Osteocyte (in vitro differentiated cells): ENCODE results near the gene SLC22A3. TPM values are rescaled to one million over a fixed set of nuclear protein-coding genes. Genes with fewer than 3 reads are reported as not detected.
"Not testable (repeated sequence)": the region's sequence is repeated elsewhere in the genome, so short reads cannot be mapped to it uniquely, and the experiment has no call there.

Experiments used
- DNase-seq: peaks from one replicate; pipeline ENCODE4 v3.0.0; 2021; ENCODE audit warnings: mixed read lengths; ENCODE audit not compliant: unreplicated experiment; ENCODE audit errors: extremely low spot score
- H3K27ac Mint-ChIP-seq: one replicate; pipeline ENCODE4 v1.8.0; 2021; ENCODE audit warnings: mild to moderate bottlenecking, mixed read lengths; ENCODE audit not compliant: unreplicated experiment
- H3K27me3 Mint-ChIP-seq: one replicate; pipeline ENCODE4 v1.8.0; 2021; ENCODE audit warnings: mixed read lengths; ENCODE audit not compliant: unreplicated experiment
- H3K36me3 Mint-ChIP-seq: one replicate; pipeline ENCODE4 v1.8.0; 2021; ENCODE audit warnings: mixed read lengths; ENCODE audit not compliant: unreplicated experiment
- H3K4me1 Mint-ChIP-seq: one replicate; pipeline ENCODE4 v1.8.0; 2021; ENCODE audit warnings: mixed read lengths; ENCODE audit not compliant: unreplicated experiment
- H3K4me3 Mint-ChIP-seq: one replicate; pipeline ENCODE4 v1.8.0; 2021; ENCODE audit warnings: mild to moderate bottlenecking, moderate library complexity, mixed read lengths; ENCODE audit not compliant: unreplicated experiment
- H3K9me3 Mint-ChIP-seq: one replicate; pipeline ENCODE4 v1.8.0; 2021; ENCODE audit warnings: mixed read lengths; ENCODE audit not compliant: unreplicated experiment
- CTCF ChIP-seq: fragments of 200-600 bp; sonication (generic); IDR thresholded peaks from 2 replicates; pipeline ENCODE4 v1.5.0; 2021; ENCODE audit warnings: antibody characterized with exemption, mild to moderate bottlenecking, moderate library complexity
- long read RNA-seq: library from polyadenylated mRNA; unstranded; transcript quantifications from one replicate; pipeline ENCODE4 v2.0.0, GENCODE V29; 2021
- total RNA-seq: library from RNA; stranded (reverse); gene quantifications from 2 replicates; pipeline ENCODE4 v1.2.1, GENCODE V29; 2021

The SLC22A3 gene
- not detected in 2 replicates for total RNA-seq
- long read RNA-seq: 0 reads

DNA sequence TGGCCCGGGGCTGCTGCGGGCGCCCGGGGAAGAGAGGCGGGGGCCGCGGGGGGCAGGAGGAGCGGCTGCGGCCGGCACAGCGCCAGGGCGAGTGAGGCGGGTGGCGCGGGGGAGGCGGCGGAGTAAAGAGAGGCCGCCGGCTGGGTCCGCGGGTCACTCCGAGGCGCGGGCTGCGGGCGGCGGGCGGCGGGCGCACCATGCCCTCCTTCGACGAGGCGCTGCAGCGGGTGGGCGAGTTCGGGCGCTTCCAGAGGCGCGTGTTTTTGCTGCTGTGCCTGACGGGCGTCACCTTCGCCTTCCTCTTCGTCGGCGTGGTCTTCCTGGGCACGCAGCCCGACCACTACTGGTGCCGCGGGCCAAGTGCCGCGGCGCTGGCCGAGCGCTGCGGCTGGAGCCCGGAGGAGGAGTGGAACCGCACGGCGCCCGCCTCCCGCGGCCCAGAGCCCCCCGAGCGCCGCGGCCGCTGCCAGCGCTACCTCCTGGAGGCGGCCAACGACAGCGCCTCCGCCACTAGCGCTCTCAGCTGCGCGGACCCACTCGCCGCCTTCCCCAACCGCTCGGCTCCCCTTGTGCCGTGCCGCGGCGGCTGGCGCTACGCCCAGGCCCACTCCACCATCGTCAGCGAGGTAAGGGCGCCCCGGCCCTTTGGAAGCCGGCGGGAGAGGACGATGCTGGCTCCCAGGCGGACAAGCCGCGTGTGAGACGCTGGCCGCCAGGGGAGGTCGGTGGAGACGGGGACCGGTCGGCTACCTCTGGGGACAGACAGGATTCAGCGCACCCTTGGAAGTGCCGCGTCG is at the start of gene SLC22A3:
TSS of gene SLC22A3 (plus strand) at position 156 of the 797 bp plus-strand sequence. CDS start at position 198, 42 bp downstream.
- peaks cover 8% of the 10 kb centered on the region for H3K4me1 Mint-ChIP-seq
- peak; percentile 12 for TF ChIP-seq CTCF
- no peaks in the 10 kb centered on the region for H3K36me3 Mint-ChIP-seq
- peak within 1 kb of the TSS; percentile 64 for H3K4me3 Mint-ChIP-seq
- no peak for DNase-seq
- no peak within 1 kb of the TSS for H3K27ac Mint-ChIP-seq
- H3K27me3 Mint-ChIP-seq: peaks cover 67% of the 10 kb centered on the region
- H3K9me3 Mint-ChIP-seq: no peaks in the 10 kb centered on the region

DNA sequence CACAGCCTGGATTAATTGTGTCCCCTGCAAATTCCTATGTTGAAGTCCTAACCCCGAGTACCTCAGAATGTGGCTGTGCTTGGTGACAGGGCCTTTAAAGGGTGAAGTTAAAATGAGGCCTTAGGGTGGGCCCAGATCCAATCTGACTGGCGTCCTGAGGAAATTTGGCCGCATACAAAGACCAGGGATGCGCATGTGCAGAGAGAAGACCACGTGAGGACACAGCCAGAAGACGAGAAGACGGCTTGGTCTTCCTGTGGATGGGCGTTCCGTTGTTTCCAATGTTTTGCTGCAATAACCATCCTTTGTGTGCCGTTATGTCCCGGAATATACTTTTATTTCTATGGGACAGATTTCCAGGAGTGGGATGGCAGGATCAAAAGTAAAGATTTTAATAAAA is 48.6 kb upstream of the SLC22A3 start:
- H3K4me3 Mint-ChIP-seq: no peak overlapping the region
- no peak overlapping the region for H3K27ac Mint-ChIP-seq
- no peaks in the 10 kb centered on the region for H3K36me3 Mint-ChIP-seq
- H3K9me3 Mint-ChIP-seq: peaks cover 11% of the 10 kb centered on the region
- H3K4me1 Mint-ChIP-seq: no peaks in the 10 kb centered on the region
- no peak for TF ChIP-seq CTCF
- no peak for DNase-seq
- no peaks in the 10 kb centered on the region for H3K27me3 Mint-ChIP-seq

DNA sequence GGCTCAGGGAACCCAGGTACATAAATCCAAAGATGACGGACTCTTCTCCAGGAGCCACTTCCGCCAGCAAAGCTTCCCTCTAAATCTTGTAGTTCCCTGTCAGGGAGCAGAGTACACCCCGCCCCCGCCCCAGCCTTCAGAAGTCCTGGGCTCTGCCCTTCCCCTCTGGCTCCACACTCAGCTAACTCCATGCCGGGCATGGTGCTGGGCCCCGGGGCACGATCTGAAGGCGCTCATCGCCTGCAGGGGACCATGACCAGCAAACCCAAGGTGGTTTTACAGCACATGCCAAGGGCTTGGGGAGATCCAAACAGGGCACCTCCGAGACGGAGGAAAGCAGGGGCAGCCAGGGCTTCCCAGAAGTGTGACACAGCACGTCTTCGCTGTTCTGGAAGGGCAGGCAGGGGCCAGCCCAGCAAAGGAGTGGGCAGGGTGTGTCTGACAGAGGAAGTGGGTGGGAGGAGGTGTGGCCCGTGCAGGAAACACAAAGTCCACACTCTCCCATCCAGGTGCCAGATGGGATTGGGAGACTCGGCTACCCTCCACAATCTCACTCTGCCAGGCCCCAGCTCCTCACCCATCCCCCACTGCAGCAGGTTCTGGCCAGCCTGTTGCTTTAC is 48.0 kb upstream of the SLC22A3 start:
- no peak overlapping the region for H3K27ac Mint-ChIP-seq

GRCh38 chr6:160301339-160301738 is 46.8 kb upstream of the SLC22A3 start:
- DNase-seq: no peak
- Mint-ChIP-seq H3K27me3 (no peaks in the 10 kb centered on the region), H3K4me3 (no peak overlapping the region), H3K9me3 (peaks cover 12% of the 10 kb centered on the region), H3K4me1 (no peaks in the 10 kb centered on the region), H3K36me3 (no peaks in the 10 kb centered on the region), H3K27ac (no peak overlapping the region)
- TF ChIP-seq CTCF: no peak

More for the DNA sequence above, 48.0 kb upstream of the SLC22A3 start:
- no peaks in the 10 kb centered on the region for H3K27me3 Mint-ChIP-seq
- no peak overlapping the region for H3K4me3 Mint-ChIP-seq
- H3K4me1 Mint-ChIP-seq: no peaks in the 10 kb centered on the region
- no peak for TF ChIP-seq CTCF
- no peak for DNase-seq
- peaks cover 12% of the 10 kb centered on the region for H3K9me3 Mint-ChIP-seq
- H3K36me3 Mint-ChIP-seq: no peaks in the 10 kb centered on the region

GRCh38 chr6:160302431-160303082 is 45.6 kb upstream of the SLC22A3 start:
- not testable (repeated sequence) for DNase-seq, H3K27ac Mint-ChIP-seq, H3K4me3 Mint-ChIP-seq, H3K4me1 Mint-ChIP-seq, H3K36me3 Mint-ChIP-seq, H3K27me3 Mint-ChIP-seq
- H3K9me3 Mint-ChIP-seq: peaks cover 12% of the 10 kb centered on the region
